B cell (primary cell): ENCODE measurements around the gene SLC7A11. TPM values are rescaled to one million over a fixed set of nuclear protein-coding genes. Genes with fewer than 3 reads are reported as not detected.

Experiments used
- ATAC-seq: fragments of 200-7000 bp; cut with Tn5 transposase; one replicate; pipeline ENCODE4 v1.10.0; 2021; ENCODE audit warnings: low read depth, mild to moderate bottlenecking, moderate number of reproducible peaks, moderate library complexity
- CTCF ChIA-PET: fragments of 350-600 bp; sonication (Branson Sonifier 250); formaldehyde crosslinking; loops from one replicate; lab custom pipeline; 2021; ENCODE audit warnings: antibody characterized with exemption, inconsistent platforms; lab: Charles Lee
- POLR2A ChIA-PET: fragments of 350-600 bp; sonication (Branson Sonifier 250); formaldehyde crosslinking; loops from one replicate; lab custom pipeline; 2021; ENCODE audit warnings: antibody characterized with exemption; lab: Charles Lee
- DNase-seq: peaks from one replicate; pipeline ENCODE4 v3.0.0; 2013
- H2AFZ ChIP-seq: 2 replicates; pipeline ENCODE4 v1.6.1; 2012; ENCODE audit warnings: mild to moderate bottlenecking, low read depth, low read length; ENCODE audit not compliant: insufficient read depth, poor library complexity, severe bottlenecking
- H3K27ac ChIP-seq, 2 donors: 1 replicate in 1 of 2; 2 replicates in 1 of 2; pipeline ENCODE4 v1.5.1; 2012 to 2013; ENCODE audit warnings: low read length in 2 of 2, mild to moderate bottlenecking in 2 of 2, moderate library complexity in 1 of 2
- H3K27me3 ChIP-seq, 4 experiments: fragments of 200-600 bp in 1 of 4; sonication (generic) in 1 of 4; replicated peaks in 1 of 4; 1 replicate in 2 of 4; 2 replicates in 2 of 4; pipeline versions ENCODE4 v1.6.1 to v1.7.0; 2013 to 2016; ENCODE audit warnings: low read length in 3 of 4, mild to moderate bottlenecking in 2 of 4, mixed read lengths in 1 of 4, moderate library complexity in 1 of 4; ENCODE audit not compliant: insufficient read depth in 4 of 4, control insufficient read depth in 3 of 4; ENCODE audit errors: control extremely low read depth in 1 of 4
- H3K36me3 ChIP-seq, 2 experiments: replicated peaks in 1 of 2; 1 replicate in 1 of 2; 2 replicates in 1 of 2; pipeline versions ENCODE4 v1.6.1 to v1.7.1; 2013; ENCODE audit warnings: low read length in 1 of 2; ENCODE audit not compliant: insufficient read depth in 2 of 2, control insufficient read depth in 1 of 2; ENCODE audit errors: control extremely low read depth in 1 of 2, extremely low read depth in 1 of 2
- H3K4me1 ChIP-seq, 2 donors: fragments of 200-600 bp in 1 of 2; sonication (generic) in 1 of 2; 1 replicate in 1 of 2; 2 replicates in 1 of 2; pipeline versions ENCODE4 v1.5.1 to v1.6.1; 2013 to 2017; ENCODE audit warnings: low read length in 2 of 2; ENCODE audit not compliant: control insufficient read depth in 2 of 2, insufficient read depth in 2 of 2
- H3K4me2 ChIP-seq: replicated peaks from 2 replicates; pipeline ENCODE3; 2012; ENCODE audit warnings: mild to moderate bottlenecking, low read depth, low read length; ENCODE audit not compliant: poor library complexity, severe bottlenecking
- H3K4me3 ChIP-seq, 5 experiments: fragments of 200-600 bp in 1 of 5; sonication (generic) in 1 of 5; 1 replicate in 3 of 5; 2 replicates in 2 of 5; pipeline versions ENCODE4 v1.5.1 to v1.7.0; 2011 to 2016; ENCODE audit warnings: low read length in 4 of 5, mild to moderate bottlenecking in 4 of 5, low read depth in 2 of 5, control low read depth in 1 of 5, moderate library complexity in 1 of 5; ENCODE audit not compliant: insufficient read depth in 1 of 5; ENCODE audit errors: control extremely low read depth in 1 of 5, extremely low read depth in 1 of 5
- H3K79me2 ChIP-seq: fragments of 200-600 bp; sonication (generic); one replicate; pipeline ENCODE4 v1.6.0; 2016; ENCODE audit warnings: low read length; ENCODE audit not compliant: control insufficient read depth, insufficient read depth
- H3K9ac ChIP-seq: fragments of 200-600 bp; sonication (generic); 2 replicates; pipeline ENCODE4 v1.6.1; 2017; ENCODE audit warnings: mild to moderate bottlenecking, low read length, moderate library complexity
- H3K9me3 ChIP-seq, 3 donors: one replicate each; pipeline versions ENCODE4 v1.6.1 to v1.7.1; 2013; ENCODE audit warnings: low read length in 2 of 3; ENCODE audit not compliant: control insufficient read depth in 2 of 3, insufficient read depth in 1 of 3; ENCODE audit errors: control extremely low read depth in 1 of 3
- H4K20me1 ChIP-seq: 2 replicates; pipeline ENCODE4 v1.6.0; 2012; ENCODE audit warnings: mild to moderate bottlenecking, low read length; ENCODE audit not compliant: insufficient read depth, control insufficient read depth, poor library complexity, severe bottlenecking
- H3K27ac Mint-ChIP-seq: one replicate; pipeline ENCODE4 v1.8.0; 2021; ENCODE audit warnings: mixed read lengths
- H3K27me3 Mint-ChIP-seq: one replicate; pipeline ENCODE4 v1.8.0; 2021; ENCODE audit warnings: mixed read lengths
- H3K4me1 Mint-ChIP-seq: one replicate; pipeline ENCODE4 v1.8.0; 2021; ENCODE audit warnings: mixed read lengths
- H3K4me3 Mint-ChIP-seq: one replicate; pipeline ENCODE4 v1.8.0; 2021; ENCODE audit warnings: mixed read lengths
- H3K9me3 Mint-ChIP-seq: one replicate; pipeline ENCODE4 v1.8.0; 2022; ENCODE audit warnings: mixed read lengths; ENCODE audit not compliant: insufficient read depth
- EZH2 ChIP-seq: IDR thresholded peaks from 2 replicates; pipeline ENCODE4 v1.6.1; 2012; ENCODE audit warnings: borderline replicate concordance, low read depth, mild to moderate bottlenecking, moderate library complexity, low read length; ENCODE audit not compliant: insufficient read depth, poor library complexity, severe bottlenecking
- WGBS: methylation state at CpG from one replicate; pipeline ENCODE4 v1.1.5; 2013; ENCODE audit warnings: missing lambda C conversion rate; ENCODE audit not compliant: insufficient coverage; 5-methylcytosine and 5-hydroxymethylcytosine counted together
- intact Hi-C: fragments of 100-400 bp; cut with micrococcal nuclease; formaldehyde crosslinking; loops from one replicate; pipeline ENCODE4 v1.10.0; 2022
- polyA plus RNA-seq: library from polyadenylated mRNA; depleted of rRNA; stranded (reverse); fragments of >200 nt; gene quantifications from 2 replicates; pipeline ENCODE4 v1.2.3, GENCODE V29; 2012
- total RNA-seq, 2 donors: library from RNA; stranded (reverse); fragments of 120-200 nt in 1 of 2; gene quantifications; 1 replicate in 1 of 2; 2 replicates in 1 of 2; pipeline versions ENCODE4 v1.2.3 to v1.2.4, GENCODE V29; 2013 to 2022
- TF ChIP-seq, protein P1 (sequence below): fragments of 200-600 bp; IDR thresholded peaks from one replicate; pipeline ENCODE4 v1.8.0; 2022; ENCODE audit warnings: antibody characterized with exemption, mild to moderate bottlenecking

SLC7A11 gene
- total and polyA plus RNA-seq, 2 donors (not counting 1 experiment from before 2014, with no cell fraction given), result 0.01 to 0.22 TPM

DNA sequence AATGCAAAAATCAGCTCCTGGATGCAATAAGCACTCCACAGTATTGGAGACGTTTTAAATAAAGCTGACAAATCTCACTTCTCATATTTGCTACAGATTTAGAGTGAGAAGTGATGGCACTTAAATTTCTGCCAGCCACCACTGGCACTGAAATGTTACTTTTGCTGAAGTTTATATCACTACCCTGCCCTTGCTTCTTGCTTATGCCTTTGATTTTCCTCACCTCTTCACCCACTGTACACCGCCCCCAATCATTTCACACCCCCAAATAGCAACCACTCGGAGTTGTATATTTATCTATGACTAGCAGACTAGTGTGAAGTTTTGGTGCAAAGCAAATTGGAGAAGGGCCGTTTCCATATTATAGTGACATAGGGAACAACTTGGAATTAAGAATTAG is 19.9 kb upstream of the SLC7A11 start:
- H3K27ac ChIP-seq, result no peak overlapping the region
- H3K27me3 ChIP-seq, result no peaks in the 10 kb centered on the region
- DNase-seq (no peak), ATAC-seq (no peak)
- no peak overlapping the region for H3K27ac Mint-ChIP-seq
- CTCF ChIA-PET, result no interaction called here
- no CpG with 5 or more reads among the region's 4 CpGs for WGBS
- POLR2A ChIA-PET, result no interaction called here
- H2AFZ ChIP-seq, result no peak overlapping the region
- no peaks in the 10 kb centered on the region for H3K36me3 ChIP-seq
- H3K4me1 Mint-ChIP-seq, result no peaks in the 10 kb centered on the region
- no peak overlapping the region for H3K4me3 ChIP-seq
- H3K27me3 Mint-ChIP-seq, result peaks cover 17% of the 10 kb centered on the region
- TF ChIP-seq, protein P1, sequence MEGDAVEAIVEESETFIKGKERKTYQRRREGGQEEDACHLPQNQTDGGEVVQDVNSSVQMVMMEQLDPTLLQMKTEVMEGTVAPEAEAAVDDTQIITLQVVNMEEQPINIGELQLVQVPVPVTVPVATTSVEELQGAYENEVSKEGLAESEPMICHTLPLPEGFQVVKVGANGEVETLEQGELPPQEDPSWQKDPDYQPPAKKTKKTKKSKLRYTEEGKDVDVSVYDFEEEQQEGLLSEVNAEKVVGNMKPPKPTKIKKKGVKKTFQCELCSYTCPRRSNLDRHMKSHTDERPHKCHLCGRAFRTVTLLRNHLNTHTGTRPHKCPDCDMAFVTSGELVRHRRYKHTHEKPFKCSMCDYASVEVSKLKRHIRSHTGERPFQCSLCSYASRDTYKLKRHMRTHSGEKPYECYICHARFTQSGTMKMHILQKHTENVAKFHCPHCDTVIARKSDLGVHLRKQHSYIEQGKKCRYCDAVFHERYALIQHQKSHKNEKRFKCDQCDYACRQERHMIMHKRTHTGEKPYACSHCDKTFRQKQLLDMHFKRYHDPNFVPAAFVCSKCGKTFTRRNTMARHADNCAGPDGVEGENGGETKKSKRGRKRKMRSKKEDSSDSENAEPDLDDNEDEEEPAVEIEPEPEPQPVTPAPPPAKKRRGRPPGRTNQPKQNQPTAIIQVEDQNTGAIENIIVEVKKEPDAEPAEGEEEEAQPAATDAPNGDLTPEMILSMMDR, result no peak
- no peak for TF ChIP-seq EZH2
- no peaks in the 10 kb centered on the region for H3K79me2 ChIP-seq
- no peaks in the 10 kb centered on the region for H4K20me1 ChIP-seq
- H3K9me3 ChIP-seq, result no peaks in the 10 kb centered on the region
- no peaks in the 10 kb centered on the region for H3K4me1 ChIP-seq
- H3K4me2 ChIP-seq, result no peak overlapping the region
- H3K9me3 Mint-ChIP-seq, result no peaks in the 10 kb centered on the region
- no peak overlapping the region for H3K4me3 Mint-ChIP-seq
- H3K9ac ChIP-seq, result no peak overlapping the region
- intact Hi-C loops, result no loop called here

DNA sequence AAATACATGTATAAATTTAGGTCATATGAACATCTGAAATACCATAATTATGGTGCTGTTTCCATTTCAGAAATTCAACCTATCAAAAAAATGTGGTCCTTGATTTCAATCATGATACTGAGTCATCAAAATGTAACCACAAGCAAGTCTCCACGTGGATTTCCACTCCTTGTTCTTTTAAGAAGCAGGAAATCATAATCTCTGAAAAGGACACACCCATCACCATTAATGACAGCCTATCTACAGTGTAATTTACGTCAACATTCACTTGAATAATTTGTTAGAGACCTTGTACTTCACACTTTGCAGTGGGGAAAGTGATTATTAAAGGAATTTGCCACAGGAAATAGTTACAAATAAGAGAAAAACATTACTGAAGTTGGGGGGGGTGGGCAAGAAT is 17.7 kb upstream of the SLC7A11 start:
- peaks cover 3% of the 10 kb centered on the region for H3K4me1 Mint-ChIP-seq
- no peak overlapping the region for H3K4me2 ChIP-seq
- DNase-seq, result no peak
- H3K9me3 ChIP-seq, result no peaks in the 10 kb centered on the region
- H4K20me1 ChIP-seq, result no peaks in the 10 kb centered on the region
- ChIA-PET CTCF (no interaction called here), POLR2A (no interaction called here)
- no peaks in the 10 kb centered on the region for H3K9me3 Mint-ChIP-seq
- intact Hi-C loops, result no loop called here
- ATAC-seq, result no peak
- no peak overlapping the region for H3K4me3 ChIP-seq
- TF ChIP-seq, protein P1, result no peak
- TF ChIP-seq EZH2, result no peak
- no peak overlapping the region for H3K27ac ChIP-seq
- H3K9ac ChIP-seq, result no peak overlapping the region
- H3K4me1 ChIP-seq, result no peaks in the 10 kb centered on the region
- no peaks in the 10 kb centered on the region for H3K27me3 ChIP-seq
- no peak overlapping the region for H2AFZ ChIP-seq
- no peak overlapping the region for H3K4me3 Mint-ChIP-seq
- no peaks in the 10 kb centered on the region for H3K36me3 ChIP-seq
- no peak overlapping the region for H3K27ac Mint-ChIP-seq
- no CpG with 5 or more reads among the region's 2 CpGs for WGBS
- no peaks in the 10 kb centered on the region for H3K79me2 ChIP-seq
- peaks cover 17% of the 10 kb centered on the region for H3K27me3 Mint-ChIP-seq
